ENCODE data around the gene CACNA2D2. TPM values are rescaled to one million over a fixed set of nuclear protein-coding genes. Genes with fewer than 3 reads are reported as not detected.

Gene CACNA2D2
- total RNA-seq, 1 donor, result not detected

DNA sequence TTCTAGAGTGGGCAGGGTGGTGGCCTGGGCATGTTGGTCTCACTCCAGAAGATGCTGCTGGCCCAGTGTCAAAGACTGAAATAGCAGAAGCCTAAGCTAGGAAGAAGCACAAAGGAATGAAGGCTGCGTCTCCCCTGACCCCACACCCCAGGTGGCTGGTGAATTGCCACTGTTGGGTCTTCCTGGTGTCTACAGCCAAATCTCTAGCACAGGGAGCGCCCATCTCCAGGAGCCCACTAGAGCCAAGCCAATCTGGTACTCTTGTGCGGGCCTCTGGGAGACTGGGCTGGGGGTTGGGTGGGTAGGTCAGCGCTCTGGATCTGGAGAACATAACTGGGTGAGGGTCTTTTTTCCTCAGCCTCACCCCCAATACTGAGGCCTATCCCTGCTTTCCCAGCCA is 176.3 kb downstream of the CACNA2D2 start:
- no peak for DNase-seq (ENCODE audit: insufficient read length, low spot score, missing footprints)
- peak overlapping the region; percentile 86 for H3K27ac ChIP-seq (ENCODE audit: low read depth, low read length)
- no peak for TF ChIP-seq CTCF (IDR thresholded peaks at IDR 0.05; ENCODE audit: extremely low read depth, low read depth, low read length)
- no peaks in the 10 kb centered on the region for H3K27me3 ChIP-seq (ENCODE audit: insufficient read depth, low read length)
- H3K9me3 ChIP-seq (ENCODE audit: low read depth, low read length), result no peaks in the 10 kb centered on the region
- H3K4me1 ChIP-seq (ENCODE audit: insufficient read depth, low read length), result peaks cover 12% of the 10 kb centered on the region
- H3K36me3 ChIP-seq (ENCODE audit: insufficient read depth, low read length), result peaks cover 42% of the 10 kb centered on the region
- peaks cover 44% of the 10 kb centered on the region for H3K79me2 ChIP-seq (ENCODE audit: insufficient read depth, low read length)
- no peak overlapping the region for H2AFZ ChIP-seq (ENCODE audit: low read length)
- H4K20me1 ChIP-seq (ENCODE audit: insufficient read depth, low read length), result peaks cover 25% of the 10 kb centered on the region
- peak overlapping the region; percentile 94 for H3K4me3 ChIP-seq (ENCODE audit: insufficient read depth, low read length)
- H3K4me2 ChIP-seq (ENCODE audit: insufficient read depth, low read length), result peak overlapping the region; percentile 99

GRCh38 chr3:50326182-50326541 is 177.3 kb downstream of the CACNA2D2 start:
- DNase-seq (ENCODE audit: insufficient read length, low spot score, missing footprints), result no peak
- H3K27me3 ChIP-seq (ENCODE audit: insufficient read depth, low read length), result no peaks in the 10 kb centered on the region
- H3K9me3 ChIP-seq (ENCODE audit: low read depth, low read length), result no peaks in the 10 kb centered on the region
- H2AFZ ChIP-seq (ENCODE audit: low read length), result no peak overlapping the region
- TF ChIP-seq CTCF (IDR thresholded peaks at IDR 0.05; ENCODE audit: extremely low read depth, low read depth, low read length), result no peak
- peaks cover 16% of the 10 kb centered on the region for H4K20me1 ChIP-seq (ENCODE audit: insufficient read depth, low read length)
- peaks cover 35% of the 10 kb centered on the region for H3K79me2 ChIP-seq (ENCODE audit: insufficient read depth, low read length)
- peaks cover 16% of the 10 kb centered on the region for H3K4me1 ChIP-seq (ENCODE audit: insufficient read depth, low read length)
- peaks cover 33% of the 10 kb centered on the region for H3K36me3 ChIP-seq (ENCODE audit: insufficient read depth, low read length)
- H3K27ac ChIP-seq (ENCODE audit: low read depth, low read length), result no peak overlapping the region
- no peak overlapping the region for H3K4me3 ChIP-seq (ENCODE audit: insufficient read depth, low read length)
- no peak overlapping the region for H3K4me2 ChIP-seq (ENCODE audit: insufficient read depth, low read length)

DNA sequence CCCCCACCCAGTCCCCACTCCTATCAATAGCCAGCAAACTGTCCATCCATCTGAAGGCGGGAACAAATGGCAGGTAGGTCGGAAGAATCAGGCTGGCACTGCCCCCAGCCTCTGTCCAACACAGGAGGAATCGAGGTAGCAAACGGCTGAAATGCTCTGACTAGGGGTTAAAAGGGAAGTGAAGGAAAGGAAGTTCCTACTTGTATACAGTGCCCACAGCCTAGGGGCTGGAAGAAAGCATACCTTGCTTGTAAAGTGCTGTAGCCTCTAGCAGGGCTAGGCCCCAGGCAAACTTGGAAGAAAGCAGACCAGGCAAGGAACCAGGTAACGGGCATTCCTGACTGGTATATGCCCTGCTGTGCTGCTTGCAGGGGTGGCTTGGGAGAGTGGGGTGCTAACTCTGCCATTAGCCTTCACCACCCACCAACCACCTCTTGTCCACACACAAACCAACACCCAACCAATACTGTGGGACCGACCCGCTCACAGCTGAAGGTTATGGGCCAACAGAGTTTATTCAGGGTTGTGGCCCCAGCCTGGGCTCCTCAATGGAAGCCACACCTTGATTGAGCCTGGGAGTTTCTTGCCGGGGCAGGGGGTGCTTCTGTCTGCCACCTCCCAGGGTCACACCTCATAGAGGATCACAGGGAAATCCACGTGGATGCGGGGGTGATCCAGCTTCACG is 177.8 kb downstream of the CACNA2D2 start:
- TF ChIP-seq CTCF (IDR thresholded peaks at IDR 0.05; ENCODE audit: extremely low read depth, low read depth, low read length), result no peak
- H3K27ac ChIP-seq (ENCODE audit: low read depth, low read length), result no peak overlapping the region

DNA sequence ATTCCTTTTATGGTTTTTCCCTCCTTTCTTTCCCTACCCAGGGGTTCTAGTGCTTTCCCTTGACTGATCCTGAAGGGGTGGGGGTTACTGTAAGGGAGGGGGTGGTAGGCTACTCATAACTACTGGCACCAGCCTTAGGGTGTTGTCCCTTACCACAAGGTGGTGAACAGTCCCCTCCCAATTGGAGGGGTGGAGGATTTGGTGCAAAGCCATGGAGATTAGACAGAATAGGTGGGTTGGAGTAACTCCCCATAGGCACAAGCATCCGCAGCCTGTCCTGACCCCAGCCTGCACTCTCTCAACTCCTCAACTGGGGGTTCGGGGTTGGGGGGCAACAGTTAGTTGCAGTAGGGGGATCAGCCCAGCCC is 178.3 kb downstream of the CACNA2D2 start:
- peaks cover 33% of the 10 kb centered on the region for H3K79me2 ChIP-seq (ENCODE audit: insufficient read depth, low read length)
- H3K36me3 ChIP-seq (ENCODE audit: insufficient read depth, low read length), result peaks cover 22% of the 10 kb centered on the region
- no peak overlapping the region for H2AFZ ChIP-seq (ENCODE audit: low read length)
- H3K4me1 ChIP-seq (ENCODE audit: insufficient read depth, low read length), result peaks cover 22% of the 10 kb centered on the region
- peaks cover 14% of the 10 kb centered on the region for H4K20me1 ChIP-seq (ENCODE audit: insufficient read depth, low read length)
- H3K4me3 ChIP-seq (ENCODE audit: insufficient read depth, low read length), result no peak overlapping the region
- H3K27me3 ChIP-seq (ENCODE audit: insufficient read depth, low read length), result no peaks in the 10 kb centered on the region
- H3K9me3 ChIP-seq (ENCODE audit: low read depth, low read length), result no peaks in the 10 kb centered on the region
- TF ChIP-seq CTCF (IDR thresholded peaks at IDR 0.05; ENCODE audit: extremely low read depth, low read depth, low read length), result no peak
- DNase-seq (ENCODE audit: insufficient read length, low spot score, missing footprints), result no peak
- no peak overlapping the region for H3K4me2 ChIP-seq (ENCODE audit: insufficient read depth, low read length)
- H3K27ac ChIP-seq (ENCODE audit: low read depth, low read length), result no peak overlapping the region

More for the DNA sequence above, 177.8 kb downstream of the CACNA2D2 start:
- H3K36me3 ChIP-seq (ENCODE audit: insufficient read depth, low read length), result peaks cover 28% of the 10 kb centered on the region
- H3K79me2 ChIP-seq (ENCODE audit: insufficient read depth, low read length), result peaks cover 31% of the 10 kb centered on the region
- H3K4me2 ChIP-seq (ENCODE audit: insufficient read depth, low read length), result no peak overlapping the region
- no peak overlapping the region for H2AFZ ChIP-seq (ENCODE audit: low read length)
- H3K4me3 ChIP-seq (ENCODE audit: insufficient read depth, low read length), result no peak overlapping the region
- H3K4me1 ChIP-seq (ENCODE audit: insufficient read depth, low read length), result peaks cover 17% of the 10 kb centered on the region
- no peaks in the 10 kb centered on the region for H3K9me3 ChIP-seq (ENCODE audit: low read depth, low read length)
- peaks cover 13% of the 10 kb centered on the region for H4K20me1 ChIP-seq (ENCODE audit: insufficient read depth, low read length)
- no peaks in the 10 kb centered on the region for H3K27me3 ChIP-seq (ENCODE audit: insufficient read depth, low read length)
- no peak for DNase-seq (ENCODE audit: insufficient read length, low spot score, missing footprints)
